Stimulated activated memory B cell treated with anti-CD40 and anti-IgM and Interleukin-4, amounts not matched to agents 10 μg/mL and 1 μg/mL and 100 μg/mL, for 72 hours (primary cell): ENCODE results near the gene ABHD12.
"Not testable (repeated sequence)": the region's sequence is repeated elsewhere in the genome, so short reads cannot be mapped to it uniquely, and the experiment has no call there.

Experiments
- ATAC-seq: fragments of 150-1000 bp; cut with Tn5 transposase; 2 replicates; pipeline ENCODE4 v1.10.0; 2021
- H3K27ac Mint-ChIP-seq: one replicate; pipeline ENCODE4 v1.8.0; 2022; ENCODE audit warnings: mild to moderate bottlenecking, mixed read lengths
- H3K27me3 Mint-ChIP-seq: one replicate; pipeline ENCODE4 v1.8.0; 2022; ENCODE audit warnings: mixed read lengths
- H3K36me3 Mint-ChIP-seq: one replicate; pipeline ENCODE4 v1.8.0; 2022; ENCODE audit warnings: mixed read lengths
- H3K4me1 Mint-ChIP-seq: one replicate; pipeline ENCODE4 v1.8.0; 2022; ENCODE audit warnings: mixed read lengths
- H3K4me3 Mint-ChIP-seq: one replicate; pipeline ENCODE4 v1.8.0; 2022; ENCODE audit warnings: mild to moderate bottlenecking, moderate library complexity, mixed read lengths
- H3K9me3 Mint-ChIP-seq: one replicate; pipeline ENCODE4 v1.8.0; 2022; ENCODE audit warnings: mixed read lengths

Gene ABHD12

DNA sequence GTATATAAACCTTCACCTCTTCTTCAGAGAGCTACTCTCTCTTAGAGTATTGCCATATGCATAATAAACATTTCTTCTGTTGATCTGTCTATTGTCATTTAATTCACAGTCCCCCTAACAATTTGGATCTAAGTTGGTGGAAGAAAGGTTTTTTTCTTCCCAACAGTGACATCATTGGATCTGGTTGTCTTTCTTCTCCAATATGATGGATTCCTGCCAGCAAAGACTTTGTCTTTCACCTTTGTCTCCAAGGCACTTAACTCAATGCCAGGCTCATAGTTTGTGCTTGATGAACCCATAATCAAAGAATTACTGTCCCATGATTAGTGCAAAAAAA lies 39.6 kb downstream of the ABHD12 start:
- H3K4me1 Mint-ChIP-seq: peaks cover 13% of the 10 kb centered on the region
- no peak overlapping the region for H3K27ac Mint-ChIP-seq
- no peaks in the 10 kb centered on the region for H3K27me3 Mint-ChIP-seq
- no peak for ATAC-seq
- H3K4me3 Mint-ChIP-seq: no peak overlapping the region
- peaks cover 11% of the 10 kb centered on the region for H3K36me3 Mint-ChIP-seq
- H3K9me3 Mint-ChIP-seq: peaks cover 6% of the 10 kb centered on the region

DNA sequence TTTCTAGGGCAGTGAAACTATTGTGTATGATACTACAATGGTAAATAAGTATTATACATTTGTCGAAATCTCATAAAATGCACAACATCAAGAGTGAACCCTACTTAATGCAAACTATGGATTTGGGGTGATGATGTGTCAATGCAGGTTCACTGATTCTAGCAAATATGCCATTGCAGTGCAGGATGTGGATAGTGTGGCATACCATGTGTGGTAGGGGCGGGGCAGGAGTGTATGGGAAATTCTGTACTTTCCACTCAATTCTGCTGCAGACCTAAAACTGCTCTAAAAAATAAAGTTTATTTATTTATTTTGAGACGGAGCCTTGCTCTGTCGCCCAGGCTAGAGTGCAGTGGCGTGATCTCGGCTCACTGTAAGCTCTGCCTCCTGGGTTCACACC lies 44.3 kb downstream of the ABHD12 start:
- Mint-ChIP-seq H3K27ac (no peak overlapping the region), H3K27me3 (no peaks in the 10 kb centered on the region), H3K4me1 (peaks cover 20% of the 10 kb centered on the region), H3K36me3 (peaks cover 19% of the 10 kb centered on the region), H3K4me3 (no peak overlapping the region), H3K9me3 (peaks cover 2% of the 10 kb centered on the region)
- ATAC-seq: no peak

GRCh38 chr20:25345721-25346120 lies 44.9 kb downstream of the ABHD12 start:
- Mint-ChIP-seq H3K4me3 (no peak overlapping the region), H3K27ac (no peak overlapping the region), H3K27me3 (no peaks in the 10 kb centered on the region), H3K4me1 (peaks cover 26% of the 10 kb centered on the region), H3K9me3 (peaks cover 2% of the 10 kb centered on the region), H3K36me3 (peaks cover 19% of the 10 kb centered on the region)
- ATAC-seq: no peak

- H3K36me3 Mint-ChIP-seq: peaks cover 8% of the 10 kb centered on the region
- no peaks in the 10 kb centered on the region for H3K9me3 Mint-ChIP-seq
- no peak overlapping the region for H3K27ac Mint-ChIP-seq
- peaks cover 30% of the 10 kb centered on the region for H3K4me1 Mint-ChIP-seq
- H3K27me3 Mint-ChIP-seq: no peaks in the 10 kb centered on the region
- ATAC-seq: no peak
- H3K4me3 Mint-ChIP-seq: no peak overlapping the region
Measured at GRCh38 chr20:25344634-25345033, 46.0 kb downstream of the ABHD12 start.

GRCh38 chr20:25341716-25342680 lies 48.6 kb downstream of the ABHD12 start:
- H3K9me3 Mint-ChIP-seq: no peaks in the 10 kb centered on the region
- peaks cover 30% of the 10 kb centered on the region for H3K4me1 Mint-ChIP-seq

GRCh38 chr20:25340380-25340779 lies 50.3 kb downstream of the ABHD12 start:
- ATAC-seq: no peak
- Mint-ChIP-seq H3K4me3 (no peak overlapping the region), H3K4me1 (peaks cover 27% of the 10 kb centered on the region), H3K27ac (no peak overlapping the region), H3K36me3 (peaks cover 16% of the 10 kb centered on the region), H3K27me3 (no peaks in the 10 kb centered on the region), H3K9me3 (no peaks in the 10 kb centered on the region)

More at GRCh38 chr20:25341716-25342680, 48.6 kb downstream of the ABHD12 start:
- H3K36me3 Mint-ChIP-seq: peaks cover 16% of the 10 kb centered on the region
- H3K4me3 Mint-ChIP-seq: no peak overlapping the region
- H3K27me3 Mint-ChIP-seq: no peaks in the 10 kb centered on the region
- no peak overlapping the region for H3K27ac Mint-ChIP-seq
- ATAC-seq: no peak

GRCh38 chr20:25339608-25340007 lies 51.0 kb downstream of the ABHD12 start:
- Mint-ChIP-seq H3K4me3 (no peak overlapping the region), H3K27me3 (no peaks in the 10 kb centered on the region), H3K27ac (no peak overlapping the region), H3K9me3 (no peaks in the 10 kb centered on the region), H3K36me3 (peaks cover 12% of the 10 kb centered on the region), H3K4me1 (peaks cover 19% of the 10 kb centered on the region)
- no peak for ATAC-seq

- no peak overlapping the region for H3K4me3 Mint-ChIP-seq
- H3K27me3 Mint-ChIP-seq: no peaks in the 10 kb centered on the region
- peaks cover 10% of the 10 kb centered on the region for H3K4me1 Mint-ChIP-seq
- peak overlapping the region; percentile 2 for H3K27ac Mint-ChIP-seq
- ATAC-seq: no peak
- peaks cover 2% of the 10 kb centered on the region for H3K9me3 Mint-ChIP-seq
- H3K36me3 Mint-ChIP-seq: peaks cover 8% of the 10 kb centered on the region
Measured at GRCh38 chr20:25338112-25339023, 52.3 kb downstream of the ABHD12 start.

DNA sequence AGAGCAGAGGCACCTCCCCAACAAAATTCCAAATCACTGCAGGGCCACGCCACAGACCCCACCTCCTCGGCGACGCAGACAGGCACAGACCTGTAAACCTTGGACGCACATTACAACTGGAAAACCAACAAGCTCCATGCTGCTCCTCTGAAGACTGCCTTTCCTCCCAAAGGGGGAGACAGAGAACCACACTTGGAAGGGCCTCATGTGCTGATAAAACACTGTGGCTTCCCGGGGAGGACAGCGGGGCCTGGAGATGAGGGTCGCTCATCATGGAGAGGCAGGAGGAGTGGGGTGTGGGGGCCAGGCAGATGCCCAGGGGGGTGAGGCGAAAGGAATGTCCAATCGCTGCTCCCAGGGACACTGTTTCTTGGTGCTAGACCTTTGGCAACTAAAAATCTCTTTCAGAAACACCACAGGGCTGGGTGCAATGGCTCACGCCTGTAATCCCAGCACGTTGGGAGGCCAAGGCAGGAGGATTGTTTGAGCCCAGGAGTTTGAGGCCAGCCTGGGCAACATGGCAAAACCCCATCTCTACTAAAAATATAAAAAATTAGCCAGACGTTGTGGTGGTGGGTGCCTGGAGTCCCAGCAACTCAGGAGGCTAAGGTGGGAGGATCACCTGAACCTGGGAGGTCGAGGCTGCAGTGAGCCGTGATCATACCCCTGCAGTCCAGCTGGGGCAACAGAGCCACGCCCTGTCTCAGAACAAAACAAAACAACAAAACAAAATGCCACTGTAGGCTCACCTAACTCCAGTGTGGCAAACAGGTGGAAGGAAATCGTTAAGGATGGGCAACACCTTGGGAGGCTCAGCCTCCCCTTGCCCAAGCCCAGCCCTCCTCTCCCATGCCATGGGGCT lies 53.8 kb downstream of the ABHD12 start:
- no peak for ATAC-seq
- peaks cover 10% of the 10 kb centered on the region for H3K4me1 Mint-ChIP-seq
- peaks cover 2% of the 10 kb centered on the region for H3K9me3 Mint-ChIP-seq
- no peaks in the 10 kb centered on the region for H3K27me3 Mint-ChIP-seq
- peaks cover 8% of the 10 kb centered on the region for H3K36me3 Mint-ChIP-seq
- H3K4me3 Mint-ChIP-seq: no peak overlapping the region
- H3K27ac Mint-ChIP-seq: no peak overlapping the region

- not testable (repeated sequence) for ATAC-seq, H3K27ac Mint-ChIP-seq, H3K9me3 Mint-ChIP-seq, H3K4me3 Mint-ChIP-seq, H3K4me1 Mint-ChIP-seq, H3K27me3 Mint-ChIP-seq, H3K36me3 Mint-ChIP-seq
Measured at GRCh38 chr20:25334972-25335371, 55.7 kb downstream of the ABHD12 start.

GRCh38 chr20:25328954-25329498 lies 61.6 kb downstream of the ABHD12 start:
- Mint-ChIP-seq H3K4me3 (no peak overlapping the region), H3K4me1 (peaks cover 16% of the 10 kb centered on the region), H3K9me3 (peaks cover 2% of the 10 kb centered on the region), H3K27me3 (no peaks in the 10 kb centered on the region), H3K27ac (no peak overlapping the region), H3K36me3 (peaks cover 16% of the 10 kb centered on the region)
- no peak for ATAC-seq

DNA sequence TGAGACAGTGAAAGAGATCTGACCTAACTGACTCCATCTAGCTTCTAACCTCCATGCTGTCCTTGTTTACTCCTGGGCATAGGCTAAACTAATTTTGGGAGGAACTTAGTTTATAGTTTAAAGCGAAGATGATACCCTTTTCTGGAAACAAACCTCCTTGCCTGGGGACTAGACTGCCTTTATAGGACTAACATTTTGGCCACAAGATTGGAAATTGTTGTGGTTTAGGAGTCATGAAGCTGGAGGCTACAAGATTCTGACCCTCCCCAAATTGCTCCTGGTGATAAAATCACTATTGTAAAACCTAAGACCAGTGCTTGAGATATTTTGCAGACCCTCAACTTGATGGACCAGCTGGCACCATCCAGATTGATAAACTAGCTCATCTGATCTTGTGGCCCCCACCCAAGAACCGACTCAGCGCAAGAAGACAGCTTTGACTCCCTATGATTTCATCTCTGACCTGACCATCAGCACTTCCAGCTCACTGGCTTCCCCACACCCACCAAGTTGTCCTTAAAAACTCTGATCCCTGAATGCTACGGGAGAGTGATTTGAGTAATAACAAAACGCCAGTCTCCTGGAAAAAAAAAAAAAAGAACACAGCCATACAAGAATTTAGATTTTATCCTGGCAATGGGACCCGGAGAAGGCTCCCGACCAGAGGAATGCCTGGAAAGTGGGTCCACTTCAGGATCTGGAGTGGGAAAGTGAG lies 63.0 kb downstream of the ABHD12 start:
- Mint-ChIP-seq H3K36me3 (peaks cover 28% of the 10 kb centered on the region), H3K9me3 (no peaks in the 10 kb centered on the region), H3K27ac (no peak overlapping the region), H3K4me1 (peaks cover 26% of the 10 kb centered on the region), H3K27me3 (no peaks in the 10 kb centered on the region), H3K4me3 (no peak overlapping the region)
- no peak for ATAC-seq

DNA sequence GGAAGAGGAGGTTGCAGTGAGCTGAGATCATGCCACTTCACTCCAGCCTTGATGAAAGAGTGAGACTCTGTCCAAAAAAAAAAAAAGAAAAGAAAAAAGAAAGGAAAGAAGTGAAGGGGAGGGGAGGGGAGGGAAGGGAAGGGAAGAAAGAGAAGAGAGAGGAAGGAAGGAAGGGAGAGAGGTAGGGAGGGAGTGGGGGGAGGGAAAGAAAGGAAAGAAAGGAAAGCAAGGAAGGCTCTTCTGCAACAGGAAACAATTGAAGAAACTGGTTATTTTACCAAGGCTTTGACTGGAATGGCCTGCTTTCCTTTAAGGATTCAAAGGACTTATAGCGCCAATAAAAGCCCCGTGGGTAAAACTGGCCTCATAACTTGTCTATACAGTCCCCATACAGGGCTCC lies 64.6 kb downstream of the ABHD12 start:
- Mint-ChIP-seq H3K4me1 (peaks cover 32% of the 10 kb centered on the region), H3K9me3 (no peaks in the 10 kb centered on the region), H3K36me3 (peaks cover 36% of the 10 kb centered on the region), H3K27ac (peak overlapping the region; percentile 10), H3K4me3 (no peak overlapping the region), H3K27me3 (no peaks in the 10 kb centered on the region)
- ATAC-seq: no peak

GRCh38 chr20:25325073-25325472 lies 65.6 kb downstream of the ABHD12 start:
- H3K27me3 Mint-ChIP-seq: no peaks in the 10 kb centered on the region
- H3K4me3 Mint-ChIP-seq: no peak overlapping the region
- ATAC-seq: no peak
- H3K36me3 Mint-ChIP-seq: peaks cover 40% of the 10 kb centered on the region
- H3K9me3 Mint-ChIP-seq: no peaks in the 10 kb centered on the region
- H3K27ac Mint-ChIP-seq: peak overlapping the region; percentile 10
- H3K4me1 Mint-ChIP-seq: peaks cover 31% of the 10 kb centered on the region
